GM06990 (cell line): ENCODE data around the gene LTC4S.

Experiments used
- DNase-seq: peaks from one replicate; pipeline ENCODE4 v3.0.0-alpha.2; 2011; ENCODE audit not compliant: insufficient read length; ENCODE audit errors: extremely low read depth
- H3K27me3 ChIP-seq: replicated peaks from 2 replicates; pipeline ENCODE4 v1.6.0; 2011; ENCODE audit warnings: low read length; ENCODE audit not compliant: control insufficient read depth, insufficient read depth
- H3K36me3 ChIP-seq: 2 replicates; pipeline ENCODE4 v1.5.1; 2011; ENCODE audit warnings: low read length; ENCODE audit not compliant: control insufficient read depth, insufficient read depth
- H3K4me3 ChIP-seq: replicated peaks from 2 replicates; pipeline ENCODE4 v1.5.1; 2011; ENCODE audit warnings: low read depth, mild to moderate bottlenecking, control low read depth, low read length
- TF ChIP-seq, protein P1 (sequence below): IDR thresholded peaks from 2 replicates; pipeline ENCODE4 v1.5.1; 2011; ENCODE audit warnings: low read length, control low read depth, mild to moderate bottlenecking, inconsistent platforms; ENCODE audit not compliant: insufficient read depth, poor library complexity, severe bottlenecking

The LTC4S gene

DNA sequence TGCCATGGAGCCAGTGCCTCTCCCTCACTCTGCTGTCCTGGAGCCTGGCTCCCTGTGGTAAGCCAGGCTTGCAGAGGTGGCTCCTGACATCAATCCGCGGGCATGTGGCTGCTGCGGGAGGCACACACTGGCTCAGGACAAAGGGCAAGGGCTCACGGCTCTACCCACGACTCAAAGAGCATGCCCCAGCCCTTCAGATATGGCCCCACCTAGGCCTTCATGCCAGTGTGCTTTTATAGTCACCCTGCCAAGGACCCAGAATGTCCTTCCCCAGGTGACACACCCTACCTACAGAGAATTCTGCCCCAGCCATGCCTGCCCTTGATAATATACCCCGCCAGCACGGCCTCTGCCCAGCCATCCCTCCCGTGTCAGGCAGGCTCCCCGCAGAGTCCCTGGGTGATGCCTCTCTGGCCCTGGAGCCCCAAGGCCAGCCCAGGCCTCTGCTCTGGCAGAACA, 11.3 kb downstream of the LTC4S start:
- H3K4me3 ChIP-seq, result peak overlapping the region; percentile 86

DNA sequence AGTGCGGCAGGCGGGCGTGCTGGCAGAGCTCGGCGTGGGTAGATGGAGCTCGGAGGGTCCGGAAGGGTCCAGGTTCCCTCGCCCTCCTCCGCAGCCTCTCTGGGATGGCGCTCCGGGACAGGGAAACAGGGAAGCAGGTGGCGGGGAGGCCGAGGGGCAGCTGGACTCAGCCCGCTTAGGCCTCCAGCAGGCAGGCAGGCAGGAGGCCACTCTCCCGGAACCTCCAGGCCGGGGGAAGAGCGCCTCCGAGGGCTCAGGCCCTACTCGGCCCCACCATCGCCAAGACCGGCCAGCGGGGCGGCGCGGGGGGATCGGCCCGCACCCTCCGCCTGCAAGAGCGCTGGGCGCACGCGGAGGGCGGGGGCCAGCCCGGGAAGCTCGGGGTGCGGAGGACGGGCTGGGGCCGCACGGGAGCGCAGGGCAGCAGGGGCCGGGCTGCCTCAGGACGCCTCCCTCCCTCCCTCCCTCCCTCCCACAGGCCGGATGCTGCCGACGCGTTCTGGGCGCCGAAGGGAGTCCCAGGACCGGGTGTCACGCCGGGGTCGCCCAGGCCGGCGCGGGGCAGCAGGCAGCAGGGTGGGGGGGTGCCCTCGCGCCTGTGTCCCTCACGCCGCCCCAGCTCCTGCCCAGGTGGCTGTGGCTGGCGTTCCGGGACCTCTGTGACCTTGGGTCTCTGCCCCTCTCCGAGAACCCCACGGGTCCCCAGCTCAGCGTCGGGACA, 11.9 kb downstream of the LTC4S start:
- no peaks in the 10 kb centered on the region for H3K27me3 ChIP-seq
- TF ChIP-seq, protein P1, sequence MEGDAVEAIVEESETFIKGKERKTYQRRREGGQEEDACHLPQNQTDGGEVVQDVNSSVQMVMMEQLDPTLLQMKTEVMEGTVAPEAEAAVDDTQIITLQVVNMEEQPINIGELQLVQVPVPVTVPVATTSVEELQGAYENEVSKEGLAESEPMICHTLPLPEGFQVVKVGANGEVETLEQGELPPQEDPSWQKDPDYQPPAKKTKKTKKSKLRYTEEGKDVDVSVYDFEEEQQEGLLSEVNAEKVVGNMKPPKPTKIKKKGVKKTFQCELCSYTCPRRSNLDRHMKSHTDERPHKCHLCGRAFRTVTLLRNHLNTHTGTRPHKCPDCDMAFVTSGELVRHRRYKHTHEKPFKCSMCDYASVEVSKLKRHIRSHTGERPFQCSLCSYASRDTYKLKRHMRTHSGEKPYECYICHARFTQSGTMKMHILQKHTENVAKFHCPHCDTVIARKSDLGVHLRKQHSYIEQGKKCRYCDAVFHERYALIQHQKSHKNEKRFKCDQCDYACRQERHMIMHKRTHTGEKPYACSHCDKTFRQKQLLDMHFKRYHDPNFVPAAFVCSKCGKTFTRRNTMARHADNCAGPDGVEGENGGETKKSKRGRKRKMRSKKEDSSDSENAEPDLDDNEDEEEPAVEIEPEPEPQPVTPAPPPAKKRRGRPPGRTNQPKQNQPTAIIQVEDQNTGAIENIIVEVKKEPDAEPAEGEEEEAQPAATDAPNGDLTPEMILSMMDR, result no peak
- peak; percentile 65 for DNase-seq
- H3K36me3 ChIP-seq, result peaks cover 2% of the 10 kb centered on the region
- H3K4me3 ChIP-seq, result peak overlapping the region; percentile 86

More for the DNA sequence above, 11.3 kb downstream of the LTC4S start:
- no peaks in the 10 kb centered on the region for H3K27me3 ChIP-seq
- TF ChIP-seq, protein P1, result no peak
- peaks cover 2% of the 10 kb centered on the region for H3K36me3 ChIP-seq
- DNase-seq, result no peak

DNA sequence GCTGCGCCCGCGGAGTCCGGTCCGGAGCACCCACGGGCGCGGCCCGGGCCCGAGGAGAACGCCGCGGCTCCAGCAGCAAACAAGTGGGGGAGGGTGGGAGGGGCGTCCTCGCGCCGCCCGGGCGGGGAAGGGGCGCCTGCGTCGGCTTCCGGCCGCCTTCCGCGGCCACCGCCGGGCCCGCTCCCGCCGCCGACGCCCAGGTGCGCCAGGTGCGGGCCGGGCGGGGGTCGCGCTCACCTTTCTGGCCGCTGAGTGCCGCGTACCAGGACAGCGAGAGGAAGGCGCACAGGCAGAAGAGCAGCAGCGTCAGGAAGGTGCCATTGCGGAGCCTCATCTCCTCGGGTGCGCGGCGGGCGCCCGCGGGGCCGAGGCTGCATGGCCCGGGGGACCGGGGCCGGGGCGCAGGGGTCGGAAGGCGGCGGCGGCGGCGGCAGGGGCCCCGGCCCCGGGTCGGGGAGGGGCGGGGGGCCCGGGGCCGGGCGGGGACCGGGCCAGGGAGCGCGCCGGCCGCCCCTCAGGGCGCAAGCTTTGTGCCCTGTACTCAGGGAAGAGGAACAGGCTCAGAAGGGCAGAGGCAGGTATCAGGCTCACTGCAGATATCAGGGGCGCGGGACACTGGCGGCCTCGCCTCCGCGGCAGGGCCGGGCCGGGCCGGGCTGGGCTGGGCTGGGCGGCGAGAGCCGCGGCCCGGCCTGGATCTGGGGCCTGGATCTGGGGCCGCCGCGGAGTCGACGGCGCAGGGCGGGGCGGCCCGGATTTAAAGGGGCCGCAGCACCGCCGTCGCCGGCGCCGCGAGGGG, 12.7 kb downstream of the LTC4S start, which contains the start of gene MGAT4B:
Gene MGAT4B, minus strand, starts transcription at position 617 of the 799 bp plus-strand sequence. Its CDS starts 283 bp downstream, at position 334.
- TF ChIP-seq, protein P1, result no peak
- Histone ChIP-seq H3K27me3 (no peaks in the 10 kb centered on the region), H3K4me3 (peak within 1 kb of the TSS; percentile 86), H3K36me3 (no peaks in the 10 kb centered on the region; the same call in 1 of the 2 replicates)
- DNase-seq, result peak; percentile 84

DNA sequence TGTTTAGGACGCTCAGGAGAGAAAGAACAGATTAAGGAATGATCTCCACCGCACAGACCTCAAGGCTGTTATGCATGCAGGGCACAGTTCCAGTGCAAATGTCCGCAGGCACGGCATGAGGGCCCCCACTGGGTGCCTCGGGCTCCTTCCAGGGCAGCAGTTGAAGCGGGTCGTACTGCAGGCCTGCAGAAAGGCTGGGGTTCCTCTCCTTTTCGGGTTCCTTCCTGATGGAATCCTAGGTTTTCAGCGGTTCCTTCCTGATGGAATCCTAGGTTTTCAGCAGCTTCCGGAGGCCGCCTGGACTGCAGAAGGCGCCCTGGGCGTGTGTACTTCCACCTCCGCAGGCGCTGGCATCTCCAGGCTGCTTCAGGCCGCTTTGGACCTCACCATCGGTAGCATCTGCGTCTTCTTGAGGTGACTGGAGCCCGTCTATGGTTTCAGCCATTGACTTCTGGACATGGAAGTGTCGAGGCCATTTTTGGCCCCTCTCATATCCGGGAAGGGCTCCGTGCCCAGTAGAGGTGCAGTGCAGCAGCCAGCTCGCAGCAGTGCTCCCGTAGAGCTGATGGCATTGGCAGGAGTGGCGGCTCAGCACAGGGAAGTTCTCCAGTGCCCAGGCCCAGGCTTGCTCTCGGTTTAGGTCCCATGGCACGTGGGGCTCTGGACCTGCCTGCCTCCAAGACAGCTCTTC, 18.5 kb downstream of the LTC4S start:
- Histone ChIP-seq H3K27me3 (no peaks in the 10 kb centered on the region), H3K36me3 (no peaks in the 10 kb centered on the region; the same call in none of the 2 replicates), H3K4me3 (no peak overlapping the region)
- TF ChIP-seq, protein P1, result no peak
- DNase-seq, result no peak

DNA sequence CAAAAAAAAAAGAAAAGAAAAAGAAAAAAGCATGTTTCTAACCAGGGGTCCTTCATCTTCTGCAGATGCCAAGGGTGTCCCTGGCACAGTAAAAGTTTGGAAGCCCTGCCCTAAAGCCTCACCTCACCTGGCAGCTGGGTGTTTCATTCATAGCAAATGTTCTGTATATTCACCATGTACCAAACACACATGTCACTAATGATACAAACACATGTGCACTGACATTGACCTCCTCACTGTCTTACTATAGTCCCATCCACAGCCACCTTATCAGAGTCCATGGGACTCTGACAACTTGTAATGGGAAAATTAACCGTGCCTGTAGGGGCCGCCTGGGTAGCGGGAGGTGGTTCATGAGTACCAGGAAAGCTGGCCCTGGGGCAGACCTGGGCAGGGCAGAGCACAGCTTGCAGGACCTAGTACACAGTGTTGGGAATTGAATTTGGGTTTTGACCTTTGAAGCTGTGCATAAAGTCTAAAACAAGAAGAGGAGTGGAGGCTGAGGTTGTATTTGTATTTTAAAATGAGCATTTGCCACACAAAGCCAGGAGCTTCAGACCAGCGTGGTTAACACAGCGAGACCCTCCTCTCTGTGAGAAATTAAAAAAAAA, 19.3 kb downstream of the LTC4S start:
- Histone ChIP-seq H3K4me3 (no peak overlapping the region), H3K36me3 (no peaks in the 10 kb centered on the region; the same call in none of the 2 replicates), H3K27me3 (no peaks in the 10 kb centered on the region)
- DNase-seq, result no peak
- TF ChIP-seq, protein P1, result no peak
